GM18517 (cell line): ENCODE data around the gene CREB5.

ENCODE experiments used
- ATAC-seq: cut with Tn5 transposase; IDR thresholded peaks from one replicate; pipeline ENCODE4 v1.9.1; 2021; ENCODE audit warnings: mild to moderate bottlenecking, moderate library complexity; ENCODE audit not compliant: unreplicated experiment

CREB5 gene

GRCh38 chr7:28627263-28627653 is 214.9 kb downstream of the CREB5 start:
- ATAC-seq: no peak

GRCh38 chr7:28627896-28628295 is 215.6 kb downstream of the CREB5 start:
- ATAC-seq: no peak

DNA sequence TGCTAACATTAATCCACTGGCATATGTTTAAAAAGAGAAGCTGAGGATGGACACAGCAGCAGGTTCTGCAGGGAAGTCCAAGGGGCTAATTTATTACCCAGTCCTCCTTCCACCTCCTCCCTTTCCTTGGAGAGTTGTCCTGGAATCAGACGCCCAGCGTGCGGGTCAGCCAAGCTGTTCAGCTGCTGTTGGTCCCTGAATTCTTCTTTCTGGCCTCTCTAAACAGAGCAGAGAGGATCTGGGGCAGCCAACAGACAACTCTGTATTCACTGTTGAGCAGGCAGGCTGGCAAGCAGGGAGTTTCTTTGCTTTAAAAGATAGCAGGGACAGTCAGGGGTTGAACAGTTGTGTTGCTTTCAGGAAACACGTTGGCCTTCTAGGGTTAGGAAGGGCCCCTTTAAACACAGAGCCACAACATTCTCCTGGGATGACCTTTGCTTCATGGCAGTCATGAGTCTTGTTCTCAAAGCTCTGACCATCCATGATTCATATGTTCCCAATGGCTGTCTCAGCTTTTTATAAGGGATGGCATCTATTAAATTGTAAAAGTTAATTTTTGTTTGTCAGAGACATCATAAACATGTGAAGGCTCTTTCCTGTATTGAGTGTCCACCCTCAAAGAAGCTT is 217.0 kb downstream of the CREB5 start:
- no peak for ATAC-seq

GRCh38 chr7:28630350-28630749 is 218.0 kb downstream of the CREB5 start:
- no peak for ATAC-seq

- no peak for ATAC-seq
Measured at GRCh38 chr7:28631995-28632394, 219.7 kb downstream of the CREB5 start.

GRCh38 chr7:28638914-28639313 is 226.6 kb downstream of the CREB5 start:
- no peak for ATAC-seq

- ATAC-seq: no peak
Measured at GRCh38 chr7:28640001-28640400, 227.7 kb downstream of the CREB5 start.

DNA sequence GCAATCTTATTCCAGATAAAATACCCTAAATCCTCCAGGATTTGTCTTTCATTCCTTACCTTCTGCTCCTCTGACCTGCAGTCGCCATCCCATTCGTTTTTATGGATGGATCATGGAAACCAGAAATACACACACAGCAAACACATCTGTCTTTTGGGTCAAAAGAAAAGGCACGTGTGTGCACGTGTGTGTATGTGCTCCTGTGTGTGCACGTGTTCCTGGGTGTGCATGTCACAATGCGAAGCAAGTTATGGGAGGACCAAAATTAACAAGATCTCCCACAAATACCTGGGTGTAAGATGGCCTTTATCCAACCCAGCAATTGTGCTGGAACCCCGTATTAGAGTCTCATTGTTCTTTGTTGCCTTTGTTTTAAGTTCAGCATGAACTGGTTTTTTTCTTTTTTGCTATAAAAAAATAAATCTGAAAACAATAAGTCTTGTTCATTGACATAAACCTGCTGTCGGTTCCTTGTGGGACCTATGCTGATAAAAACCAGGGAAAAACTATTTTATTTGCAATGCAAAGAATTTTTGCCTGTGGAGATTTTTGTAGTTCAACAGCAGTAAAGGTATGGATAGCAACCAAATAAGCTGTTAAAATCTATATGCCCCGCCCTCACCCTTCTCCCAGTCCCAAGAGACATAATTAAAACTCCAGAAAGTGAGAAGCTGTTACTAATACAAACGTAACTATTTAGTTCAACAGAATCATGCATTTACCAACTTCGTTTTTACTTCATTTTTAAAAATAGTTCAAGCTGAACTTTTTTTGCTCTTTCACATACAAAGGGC is 229.6 kb downstream of the CREB5 start:
- no peak for ATAC-seq

GRCh38 chr7:28643188-28643569 is 230.9 kb downstream of the CREB5 start:
- no peak for ATAC-seq

DNA sequence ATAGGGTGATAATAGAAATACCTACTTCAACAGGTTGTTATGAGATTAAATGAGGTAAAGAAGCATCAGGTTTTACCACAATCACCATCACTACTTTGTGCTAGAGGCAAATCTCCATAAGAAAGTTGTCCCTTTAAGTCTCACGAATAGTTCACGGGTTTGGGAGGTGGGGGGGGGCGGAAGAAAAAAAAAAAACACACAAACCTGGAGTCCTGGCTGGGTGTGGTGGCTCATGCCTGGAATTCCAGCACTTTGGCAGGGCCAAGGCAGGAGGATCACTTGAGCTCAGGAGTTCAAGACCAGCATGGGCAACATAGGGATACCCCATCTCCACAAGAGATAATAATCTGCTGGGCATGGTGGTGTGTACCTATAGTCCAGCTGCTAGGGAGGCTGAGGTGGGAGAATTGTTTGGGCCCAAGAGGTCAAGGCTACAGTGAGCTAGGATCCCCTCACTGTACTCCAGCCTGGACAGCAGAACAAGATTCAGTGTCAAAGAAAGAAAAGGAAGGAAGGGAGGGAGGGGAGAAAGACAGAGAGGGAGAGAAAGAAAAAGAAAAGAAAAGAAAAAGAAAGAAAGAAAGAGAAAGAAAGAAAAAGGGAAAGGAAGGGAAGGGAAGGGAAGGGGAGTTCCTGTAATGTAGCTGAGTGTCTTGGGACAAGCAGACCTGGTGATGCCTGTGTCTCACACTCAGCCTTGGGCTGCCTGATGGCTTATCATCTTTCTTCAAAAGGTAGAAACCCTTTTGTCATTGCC is 231.4 kb downstream of the CREB5 start:
- no peak for ATAC-seq

DNA sequence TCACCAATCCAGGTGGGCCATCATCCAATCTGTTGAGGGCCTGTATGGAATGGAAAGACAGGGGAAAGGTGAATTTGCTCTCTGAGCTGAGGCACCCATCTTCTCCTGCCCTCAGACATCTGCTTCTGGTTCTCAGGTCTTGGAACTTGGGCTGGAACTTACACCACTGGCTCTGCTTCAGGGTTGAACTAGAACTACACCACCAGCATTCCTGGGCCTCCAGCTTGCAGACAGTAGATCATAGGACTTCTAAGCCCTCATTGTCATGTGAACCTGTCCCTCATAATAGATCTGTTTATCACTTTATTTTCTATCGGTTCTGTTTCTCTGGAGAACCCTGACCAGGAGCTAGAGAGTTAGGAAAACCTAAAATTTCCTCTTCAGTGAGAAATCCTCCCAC is 233.5 kb downstream of the CREB5 start:
- ATAC-seq: no peak

GRCh38 chr7:28646376-28647075 is 234.2 kb downstream of the CREB5 start:
- ATAC-seq: no peak

DNA sequence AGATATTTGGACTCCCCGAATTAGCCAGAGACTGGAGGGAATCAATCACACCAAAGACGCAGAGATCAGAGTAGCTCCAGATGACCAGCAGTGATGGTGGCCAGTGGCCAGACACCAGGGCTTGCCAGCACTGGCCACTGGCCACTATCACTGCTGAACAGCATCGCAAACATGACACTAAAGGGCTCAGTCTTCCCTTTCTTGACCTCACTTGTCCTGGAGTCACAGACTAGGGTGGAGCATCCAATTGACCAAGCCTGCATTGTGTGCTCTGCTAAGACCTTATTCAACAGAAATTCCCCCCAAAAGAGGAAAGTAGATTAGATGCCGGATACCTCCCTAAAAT is 234.7 kb downstream of the CREB5 start:
- no peak for ATAC-seq

DNA sequence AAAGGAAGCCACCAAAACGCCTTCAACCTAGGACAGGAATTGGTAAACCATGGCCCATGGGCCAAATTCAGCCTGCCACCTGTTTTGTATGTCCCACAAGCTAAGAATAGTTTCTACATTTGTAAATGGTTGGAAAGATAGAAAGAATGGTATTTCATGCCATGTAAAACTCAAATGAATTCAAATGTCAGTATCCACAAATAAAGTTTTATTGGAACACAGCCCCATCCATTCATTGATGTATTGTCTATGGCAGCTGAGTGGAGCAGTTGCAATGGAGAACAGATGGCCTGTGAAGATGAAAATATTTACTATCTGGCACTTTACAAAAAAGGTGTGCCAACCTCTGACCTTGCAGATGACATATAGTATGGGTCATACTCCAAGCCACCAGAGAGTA is 236.9 kb downstream of the CREB5 start:
- no peak for ATAC-seq

GRCh38 chr7:28649811-28650210 is 237.5 kb downstream of the CREB5 start:
- no peak for ATAC-seq

GRCh38 chr7:28654110-28654509 is 241.8 kb downstream of the CREB5 start:
- no peak for ATAC-seq

GRCh38 chr7:28656529-28656928 is 244.2 kb downstream of the CREB5 start:
- ATAC-seq: no peak

- no peak for ATAC-seq
Measured at GRCh38 chr7:28658381-28658780, 246.1 kb downstream of the CREB5 start.

DNA sequence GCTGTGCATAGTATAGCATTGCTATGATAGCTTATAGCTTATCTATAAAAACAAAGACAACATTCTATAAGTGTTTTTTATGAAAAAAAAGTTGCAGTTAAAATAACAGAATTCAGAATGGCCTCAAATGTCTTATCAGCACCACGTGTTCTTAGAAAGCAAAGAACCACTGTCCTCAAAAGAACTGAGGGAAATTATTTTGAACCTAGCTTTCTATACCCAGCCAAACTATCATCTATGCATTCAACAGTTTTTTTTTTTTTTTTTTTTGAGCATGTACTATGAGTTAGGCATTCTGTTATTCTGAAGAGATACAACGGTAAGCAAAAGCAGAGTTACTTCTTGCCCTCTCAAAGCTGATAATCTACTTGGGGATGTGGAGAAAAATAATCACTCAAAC is 247.8 kb downstream of the CREB5 start:
- ATAC-seq: no peak

DNA sequence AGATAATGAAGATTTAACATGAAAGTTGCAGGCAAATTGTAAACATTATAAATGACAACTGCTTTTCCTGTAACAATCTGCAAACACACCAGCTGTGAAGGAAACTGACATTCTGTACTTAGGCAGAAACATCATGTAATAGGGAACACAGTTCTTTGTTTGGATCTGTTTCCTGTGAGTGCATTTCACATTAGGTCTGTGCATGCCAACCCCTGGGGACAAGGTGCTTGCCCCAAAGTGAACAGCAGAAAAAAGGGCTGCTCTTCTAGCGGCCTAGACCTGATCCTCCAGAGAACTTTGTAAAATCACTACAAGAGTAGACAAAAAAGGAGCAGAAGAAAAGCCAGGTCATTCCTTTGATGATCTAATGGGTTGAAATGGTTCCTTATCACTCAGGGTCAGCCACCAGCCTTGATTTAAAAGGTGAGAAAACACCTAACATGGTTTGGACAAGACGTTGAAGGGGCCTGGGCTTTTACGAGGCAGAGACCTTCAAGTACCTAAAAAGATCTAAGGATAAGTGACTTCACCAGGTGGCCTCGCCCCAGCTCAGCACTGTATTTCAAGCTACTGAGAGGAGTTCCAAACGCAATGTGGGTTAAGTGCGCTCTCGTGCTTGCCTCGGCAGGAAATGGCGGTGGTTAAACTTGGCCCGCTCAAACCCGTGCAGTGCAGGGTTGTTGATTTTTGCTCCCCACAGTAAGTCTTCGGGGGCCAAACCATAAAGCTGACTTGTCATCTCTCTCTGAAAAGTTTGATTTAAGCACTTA is 249.7 kb downstream of the CREB5 start:
- ATAC-seq: no peak

- no peak for ATAC-seq
Measured at GRCh38 chr7:28666154-28666553, 253.8 kb downstream of the CREB5 start.
